ENCODE data around the gene CRIP1.

Gene CRIP1

GRCh38 chr14:105482486-105483110 lies 4.1 kb upstream of the CRIP1 start:
- DNase-seq, result no peak

- DNase-seq, result no peak
Observed at GRCh38 chr14:105483300-105484068, 3.2 kb upstream of the CRIP1 start.

GRCh38 chr14:105484069-105484996 lies 2.4 kb upstream of the CRIP1 start:
- peak in 1 of 3 donors; percentile 28 for DNase-seq

DNA sequence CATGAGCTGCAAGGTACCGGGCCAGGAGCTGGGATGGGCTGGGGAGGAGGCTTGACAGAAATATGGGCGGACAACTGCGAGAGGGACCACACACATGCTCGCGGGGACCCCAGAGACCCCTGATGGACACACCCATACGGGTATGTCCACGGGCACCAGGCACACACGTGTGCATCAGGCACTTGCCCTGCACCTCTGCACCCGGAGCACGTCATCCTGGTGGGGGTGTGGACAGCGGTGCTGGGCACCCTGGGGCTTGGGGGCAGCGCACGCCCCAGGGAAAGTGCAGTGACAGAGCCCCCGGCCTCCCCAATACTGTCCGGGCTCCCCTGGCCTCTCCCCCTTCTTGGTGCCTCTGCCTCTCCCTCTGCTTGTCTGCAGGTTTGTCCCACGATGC lies 1.7 kb upstream of the CRIP1 start:
- no peak for DNase-seq

DNA sequence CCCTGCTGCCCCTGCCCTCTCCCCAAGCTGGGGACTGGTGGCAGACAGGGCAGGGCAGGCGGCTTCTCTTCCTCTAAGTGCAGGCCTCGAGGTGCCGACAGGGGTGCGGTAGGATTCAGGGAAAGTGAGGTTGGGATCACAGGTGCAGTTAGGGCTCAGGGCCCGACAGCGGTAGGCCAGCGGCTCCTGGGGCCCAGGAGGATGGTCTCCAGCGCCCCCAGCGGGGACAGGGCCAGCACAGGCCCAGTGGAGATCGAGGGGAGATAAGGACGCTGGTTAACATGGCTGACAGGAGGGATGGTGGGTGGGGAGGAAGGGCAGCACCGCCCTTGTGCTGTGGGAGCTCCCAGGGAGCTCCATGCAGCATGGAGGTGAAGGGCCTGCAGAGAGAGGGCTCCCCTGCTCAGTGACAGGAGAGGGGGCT lies 935 bp upstream of the CRIP1 start:
- peak in 2 of 3 donors; percentile 23 to 46 for DNase-seq

- DNase-seq, result no peak
Observed at GRCh38 chr14:105486974-105487448, 325 bp downstream of the CRIP1 start.

DNA sequence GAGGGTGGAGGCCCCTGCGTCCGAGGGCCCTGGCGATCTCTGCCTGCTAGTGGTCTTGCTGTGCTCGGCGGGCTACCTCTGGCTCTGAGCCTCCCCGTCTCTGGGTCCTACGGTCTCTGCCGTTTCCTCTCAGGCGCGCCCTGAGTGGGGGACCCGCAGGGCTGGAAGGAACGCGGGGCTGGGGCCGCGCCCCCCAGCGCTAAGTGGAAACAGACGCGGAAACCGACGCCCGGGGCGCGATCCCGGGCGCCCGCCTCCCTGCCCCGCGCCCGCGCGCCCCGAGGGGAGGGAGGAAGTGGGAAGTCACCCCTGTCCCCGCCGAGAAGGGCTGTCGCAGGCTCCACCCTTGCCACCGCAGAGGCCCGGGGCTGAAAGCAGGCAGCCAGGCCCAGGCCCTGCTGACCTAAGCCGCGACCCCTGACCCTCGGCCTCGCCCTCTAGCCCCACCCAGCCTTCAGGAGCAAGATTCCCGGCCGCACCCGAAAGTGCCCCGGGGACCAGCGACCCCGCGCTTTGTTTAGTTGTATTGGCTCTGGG lies 831 bp downstream of the CRIP1 start:
- peak; percentile 64 to 89 (median 64) for DNase-seq

DNA sequence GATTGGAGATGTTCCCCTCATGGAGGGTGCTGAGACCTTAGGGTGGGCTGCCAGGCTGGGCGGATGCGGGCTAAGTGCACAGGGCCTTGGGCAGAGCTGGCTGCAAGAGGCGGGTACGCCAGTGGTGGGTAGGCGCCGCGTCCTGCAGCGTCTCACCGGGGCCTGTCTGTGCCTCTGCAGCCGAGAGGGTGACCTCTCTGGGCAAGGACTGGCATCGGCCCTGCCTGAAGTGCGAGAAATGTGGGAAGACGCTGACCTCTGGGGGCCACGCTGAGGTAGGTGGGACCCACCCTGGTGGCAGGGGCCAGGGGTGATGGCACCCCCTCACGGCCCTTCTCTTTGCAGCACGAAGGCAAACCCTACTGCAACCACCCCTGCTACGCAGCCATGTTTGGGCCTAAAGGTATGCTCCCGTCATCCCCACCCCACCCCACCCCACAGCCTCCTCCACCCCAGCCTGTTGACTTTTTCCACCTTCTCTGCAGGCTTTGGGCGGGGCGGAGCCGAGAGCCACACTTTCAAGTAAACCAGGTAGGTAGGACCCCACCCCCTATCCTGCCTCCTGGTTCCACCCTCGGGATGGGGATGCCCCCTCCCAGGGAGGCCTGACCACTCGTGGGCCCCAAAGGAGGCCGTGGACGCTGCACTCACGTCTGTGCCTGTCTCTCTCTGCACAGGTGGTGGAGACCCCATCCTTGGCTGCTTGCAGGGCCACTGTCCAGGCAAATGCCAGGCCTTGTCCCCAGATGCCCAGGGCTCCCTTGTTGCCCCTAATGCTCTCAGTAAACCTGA lies 1.5 kb downstream of the CRIP1 start:
- DNase-seq, result no peak

- peak; percentile 69 to 82 (median 71) for DNase-seq
Observed at GRCh38 chr14:105488781-105489541, 2.3 kb downstream of the CRIP1 start.

GRCh38 chr14:105489542-105490266 lies 3.0 kb downstream of the CRIP1 start:
- DNase-seq, result peak; percentile 76 to 81 (median 77)

- no peak for DNase-seq
Observed at GRCh38 chr14:105490267-105490571, 3.5 kb downstream of the CRIP1 start.

GRCh38 chr14:105490572-105491365 lies 4.1 kb downstream of the CRIP1 start, which contains the start of gene TEDC1:
TSS of gene TEDC1 (plus strand) at chr14:105491246. CDS start at chr14:105491376, 130 bp downstream.
- peak; percentile 99 to 100 (median 100) for DNase-seq

- peak; percentile 88 to 94 (median 89) for DNase-seq
Observed at GRCh38 chr14:105491366-105491973, 4.8 kb downstream of the CRIP1 start.

DNA sequence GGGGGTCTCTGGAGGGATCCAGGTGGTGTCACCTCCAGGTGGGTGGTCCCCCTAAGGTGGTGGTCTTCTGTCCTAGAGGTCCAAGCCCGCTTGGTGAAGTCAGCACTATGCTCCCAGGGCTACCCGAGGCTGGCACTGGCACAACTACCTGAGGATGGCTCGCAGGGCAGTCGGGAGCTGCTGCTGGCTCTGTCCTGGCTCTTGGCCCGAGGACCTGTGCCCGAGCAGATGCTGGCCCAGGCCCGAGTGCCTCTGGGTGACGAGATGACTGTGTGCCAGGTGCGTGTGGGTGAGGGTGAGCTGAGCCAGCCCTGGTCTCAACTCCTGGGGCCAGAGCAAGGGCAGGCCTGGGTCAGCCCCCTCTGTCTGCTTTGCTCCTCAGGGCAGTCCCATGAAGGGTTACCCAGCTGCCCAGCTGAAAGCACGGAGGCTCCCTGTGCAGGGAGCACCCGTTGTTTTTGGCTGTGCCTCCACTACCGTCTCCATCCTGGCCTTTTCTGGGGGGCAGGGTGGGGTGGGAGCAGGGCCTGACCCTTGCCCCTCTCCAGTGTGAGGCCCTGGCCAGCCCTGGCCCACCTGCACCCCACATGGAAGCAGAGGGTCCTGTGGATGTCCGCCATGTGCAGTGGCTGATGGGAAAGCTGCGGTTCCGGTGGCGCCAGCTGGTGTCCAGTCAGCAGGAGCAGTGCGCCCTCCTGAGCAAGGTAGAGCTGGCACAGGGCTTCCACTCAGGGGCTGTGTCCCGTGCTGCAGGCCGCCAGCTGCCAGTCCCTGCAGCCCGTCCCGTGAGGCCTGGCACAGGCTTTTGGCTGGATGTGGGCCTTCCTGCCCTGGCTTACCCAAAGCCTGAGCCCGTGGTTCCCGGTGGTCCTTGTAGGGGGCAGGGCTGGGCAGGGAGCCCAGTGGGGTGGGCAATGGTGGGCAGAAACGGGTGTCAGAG lies 5.6 kb downstream of the CRIP1 start:
- no peak for DNase-seq

DNA sequence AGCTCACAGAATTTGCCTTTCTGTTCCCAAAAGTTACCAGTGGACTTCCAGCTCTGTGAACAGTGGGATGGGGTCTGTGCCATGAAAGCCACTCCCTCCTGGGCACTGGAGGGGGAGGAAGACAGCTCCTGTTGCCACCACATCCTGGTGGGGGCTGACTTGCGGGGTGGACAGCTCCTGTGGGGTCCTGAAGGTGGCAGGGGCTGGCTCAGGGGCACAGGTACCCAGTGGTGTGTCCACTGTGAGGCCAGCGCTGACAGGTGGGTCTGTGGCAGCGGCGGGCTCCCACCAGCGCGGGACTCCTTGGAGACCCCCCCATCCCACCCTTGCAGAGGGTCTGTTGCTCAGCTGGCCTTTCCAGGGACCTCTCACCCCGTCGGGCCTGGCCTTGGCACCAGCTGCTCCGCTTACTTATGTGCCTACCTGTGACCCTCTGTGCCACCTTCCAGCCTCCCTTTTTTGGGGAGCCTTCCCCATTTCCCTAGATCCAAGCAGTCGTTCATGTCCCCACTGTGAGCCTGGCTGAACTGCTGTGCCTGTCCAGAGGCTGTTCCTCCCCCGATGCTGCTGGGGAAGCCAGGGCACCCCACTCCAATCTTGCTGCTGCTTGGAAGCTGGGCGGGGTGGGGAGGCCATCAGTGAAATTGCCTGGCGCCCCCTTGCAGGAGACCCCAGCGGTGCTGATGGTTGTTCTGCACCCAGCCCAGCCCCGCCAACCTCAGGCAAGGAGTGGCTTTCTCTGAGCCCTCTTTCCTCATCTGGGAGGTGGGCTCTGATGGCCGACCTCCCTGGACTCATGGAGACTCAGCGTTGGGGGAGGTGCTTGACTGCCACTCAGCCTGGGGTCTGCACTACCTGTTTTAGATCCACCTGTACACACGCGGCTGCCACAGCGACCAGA lies 6.5 kb downstream of the CRIP1 start:
- DNase-seq, result no peak

DNA sequence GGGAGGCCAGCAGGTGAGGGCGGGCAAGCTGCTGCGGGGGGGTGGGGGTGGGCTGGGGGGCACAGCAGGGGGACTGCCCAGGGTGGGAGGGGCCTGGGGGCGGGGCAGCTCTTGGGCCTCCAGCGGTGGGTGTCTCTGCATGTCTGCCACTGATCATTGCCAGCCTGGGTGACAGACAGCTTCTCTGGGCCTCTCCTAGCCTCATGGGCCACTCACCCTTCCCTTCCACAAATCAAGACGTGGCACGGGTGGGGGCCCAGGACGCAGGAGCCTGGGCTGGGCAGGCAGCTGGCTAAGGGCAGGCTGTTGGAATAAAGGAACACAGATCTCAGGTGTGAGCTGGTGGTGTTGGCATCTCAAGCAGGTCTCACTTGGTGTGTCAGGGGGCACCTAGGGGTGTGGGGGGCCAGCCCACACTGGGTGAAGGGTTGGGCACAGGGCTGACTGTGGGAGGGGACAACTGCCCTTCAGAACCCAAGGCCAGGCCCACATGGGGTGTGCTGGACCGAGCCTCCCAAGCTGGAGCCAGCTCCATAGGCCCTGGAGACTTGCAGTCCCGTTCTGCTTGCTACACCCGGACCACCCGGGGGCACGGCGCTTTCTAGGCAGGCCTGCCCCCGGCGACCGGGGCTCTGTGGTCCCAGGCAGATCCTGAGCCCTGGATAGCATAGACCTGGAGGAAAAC lies 7.4 kb downstream of the CRIP1 start:
- DNase-seq, result no peak

GRCh38 chr14:105494606-105494929 lies 7.9 kb downstream of the CRIP1 start:
- no peak for DNase-seq

Data from suppressor macrophage treated with lipopolysaccharide for 1 hour (primary cell).